Tibial nerve (tissue), 4 donors: ENCODE measurements around the gene KDM2A. TPM values are rescaled to one million over a fixed set of nuclear protein-coding genes. Genes with fewer than 3 reads are reported as not detected.
"Not testable (repeated sequence)": the region's sequence is repeated elsewhere in the genome, so short reads cannot be mapped to it uniquely, and the experiment has no call there.

Experiments
- DNase-seq, 2 donors: peaks; one replicate each; pipeline ENCODE4 v3.0.0-alpha.2; 2019; ENCODE audit warnings: low spot score in 2 of 2
- H3K27ac ChIP-seq, 4 donors: fragments of 200-600 bp; sonication (generic) in 3 of 4; one replicate each; pipeline ENCODE4 v1.5.1; 2017 to 2019; ENCODE audit warnings: mild to moderate bottlenecking in 1 of 4
- H3K27me3 ChIP-seq, 2 donors: fragments of 200-600 bp; sonication (generic) in 1 of 2; one replicate each; pipeline versions ENCODE4 v1.5.1 to v1.6.0; 2017 to 2019
- H3K36me3 ChIP-seq, 3 donors: fragments of 200-600 bp; sonication (generic); one replicate each; pipeline ENCODE4 v1.5.1; 2018 to 2019
- H3K4me1 ChIP-seq, 4 donors: fragments of 200-600 bp; sonication (generic) in 3 of 4; one replicate each; pipeline ENCODE4 v1.5.1; 2017 to 2019
- H3K4me3 ChIP-seq, 4 donors: fragments of 200-600 bp; sonication (generic) in 3 of 4; one replicate each; pipeline ENCODE4 v1.5.1; 2017 to 2019; ENCODE audit warnings: mild to moderate bottlenecking in 1 of 4, moderate library complexity in 1 of 4
- H3K9me3 ChIP-seq, 4 donors: fragments of 200-600 bp; sonication (generic) in 3 of 4; one replicate each; pipeline ENCODE4 v1.5.1; 2017 to 2019
- CTCF ChIP-seq, 5 experiments: fragments of 200-600 bp in 3 of 5; fragments of 450-650 bp in 2 of 5; sonication (generic) in 3 of 5; IDR thresholded peaks; one replicate each; pipeline ENCODE4 v1.5.1; 2016 to 2019; ENCODE audit warnings: antibody characterized with exemption in 5 of 5, mild to moderate bottlenecking in 3 of 5, moderate library complexity in 2 of 5
- EP300 ChIP-seq, 2 donors: sonication (generic); formaldehyde crosslinking; IDR thresholded peaks; one replicate each; pipeline ENCODE4 v1.6.1; 2017; ENCODE audit warnings: antibody characterized with exemption in 2 of 2, mild to moderate bottlenecking in 1 of 2
- POLR2A ChIP-seq, 2 donors: fragments of 450-650 bp; IDR thresholded peaks; one replicate each; pipeline ENCODE4 v1.6.1; 2017; ENCODE audit warnings: antibody characterized with exemption in 2 of 2, mild to moderate bottlenecking in 2 of 2, moderate library complexity in 2 of 2
- WGBS, 2 donors: methylation state at CpG; one replicate each; pipeline ENCODE4 v1.1.5; 2018; 5-methylcytosine and 5-hydroxymethylcytosine counted together
- total RNA-seq, 4 donors: library from RNA; depleted of rRNA; stranded (reverse); fragments of >200 nt; gene quantifications; one replicate each; pipeline ENCODE4 v1.1.0, GENCODE V29; 2016

Gene KDM2A
- total RNA-seq, 4 donors from 2014 or later, result 40.9 to 106 (median 67.4) TPM

GRCh38 chr11:67120881-67121710 lies 2.0 kb downstream of the KDM2A start:
- Histone ChIP-seq H3K9me3 (no peaks in the 10 kb centered on the region), H3K27me3 (no peaks in the 10 kb centered on the region), H3K27ac (peak overlapping the region; percentile 34 to 99 (median 95)), H3K4me3 (peak overlapping the region; percentile 86 to 98 (median 88)), H3K36me3 (peaks cover 0 to 13% (median 0%) of the 10 kb centered on the region in 3 donors), H3K4me1 (peaks cover 0 to 38% (median 14%) of the 10 kb centered on the region in 4 donors)
- DNase-seq, result no peak
- TF ChIP-seq POLR2A (IDR thresholded peaks at IDR 0.05), result no peak
- TF ChIP-seq EP300 (IDR thresholded peaks at IDR 0.05), result peak in 1 of 2 donors; percentile 45
- WGBS, 2 donors, result 8 to 9% methylated on average over 9 of the region's 9 CpGs

DNA sequence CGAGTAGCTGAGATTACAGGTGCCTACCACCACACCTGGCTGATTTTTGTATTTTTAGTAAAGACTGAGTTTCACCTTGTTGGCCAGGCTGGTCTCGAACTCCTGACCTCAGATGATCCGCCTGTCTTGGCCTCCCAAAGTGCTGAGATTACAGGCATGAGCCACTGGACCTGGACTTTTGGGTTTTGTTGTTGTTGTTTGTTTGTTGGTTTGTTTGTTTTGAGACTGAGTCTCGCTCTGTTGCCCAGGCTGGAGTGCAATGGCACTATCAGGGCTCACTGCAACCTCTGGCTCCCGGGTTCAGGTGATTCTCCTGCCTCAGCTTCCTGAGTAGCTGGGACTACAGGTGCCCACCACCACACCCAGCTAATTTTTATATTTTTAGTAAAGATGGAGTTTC lies 4.7 kb downstream of the KDM2A start:
- Histone ChIP-seq H3K36me3 (peaks cover 0 to 29% (median 0%) of the 10 kb centered on the region in 3 donors), H3K4me1 (peaks cover 0 to 47% (median 16%) of the 10 kb centered on the region in 4 donors)
- not testable (repeated sequence) for H3K4me3 ChIP-seq, H3K27ac ChIP-seq, H3K9me3 ChIP-seq, DNase-seq, H3K27me3 ChIP-seq
- WGBS, 2 donors, result 91 to 92% methylated on average over 5 of the region's 5 CpGs

- 87 to 94% methylated on average over 8 of the region's 8 CpGs for WGBS, 2 donors
- H3K27ac ChIP-seq, DNase-seq, H3K4me3 ChIP-seq, H3K9me3 ChIP-seq, H3K27me3 ChIP-seq: not testable (repeated sequence)
- Histone ChIP-seq H3K4me1 (peaks cover 0 to 48% (median 16%) of the 10 kb centered on the region in 4 donors), H3K36me3 (peaks cover 0 to 41% (median 0%) of the 10 kb centered on the region in 3 donors)
Measured at GRCh38 chr11:67126243-67126642, 7.2 kb downstream of the KDM2A start.

GRCh38 chr11:67126986-67127385 lies 7.9 kb downstream of the KDM2A start:
- DNase-seq, result no peak
- no peak overlapping the region for H3K4me3 ChIP-seq
- 70 to 78% methylated on average over 4 of the region's 4 CpGs for WGBS, 2 donors
- TF ChIP-seq POLR2A (IDR thresholded peaks at IDR 0.05), result no peak
- H3K36me3 ChIP-seq, result peaks cover 0 to 47% (median 0%) of the 10 kb centered on the region in 3 donors
- no peaks in the 10 kb centered on the region for H3K27me3 ChIP-seq
- no peak overlapping the region for H3K27ac ChIP-seq
- peaks cover 0 to 41% (median 14%) of the 10 kb centered on the region in 4 donors for H3K4me1 ChIP-seq
- H3K9me3 ChIP-seq, result no peaks in the 10 kb centered on the region

DNA sequence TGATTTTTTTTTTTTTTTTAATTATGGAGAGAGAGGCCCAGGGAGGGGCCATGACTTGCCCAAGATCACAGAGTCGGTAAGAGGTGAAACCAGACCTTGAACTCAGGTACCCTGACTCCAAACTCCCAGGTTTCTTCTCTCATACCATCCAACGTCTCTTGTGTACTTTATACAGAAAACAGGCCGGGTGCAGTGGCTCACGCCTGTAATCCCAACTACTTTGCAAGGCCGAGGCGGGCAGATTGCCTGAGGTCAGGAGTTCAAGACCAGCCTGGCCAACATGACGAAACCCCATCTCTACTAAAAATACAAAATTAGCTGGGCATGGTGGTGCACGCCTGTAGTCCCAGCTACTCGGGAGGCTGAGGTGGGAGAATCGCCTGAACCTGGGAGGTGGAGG lies 11.8 kb downstream of the KDM2A start:
- Histone ChIP-seq H3K36me3 (peaks cover 3 to 74% (median 17%) of the 10 kb centered on the region in 3 donors), H3K4me1 (peaks cover 0 to 18% (median 2%) of the 10 kb centered on the region in 4 donors)
- H3K27ac ChIP-seq, H3K9me3 ChIP-seq, H3K4me3 ChIP-seq, DNase-seq, H3K27me3 ChIP-seq: not testable (repeated sequence)
- WGBS, 2 donors, result 90 to 94% methylated on average over 10 of the region's 10 CpGs

DNA sequence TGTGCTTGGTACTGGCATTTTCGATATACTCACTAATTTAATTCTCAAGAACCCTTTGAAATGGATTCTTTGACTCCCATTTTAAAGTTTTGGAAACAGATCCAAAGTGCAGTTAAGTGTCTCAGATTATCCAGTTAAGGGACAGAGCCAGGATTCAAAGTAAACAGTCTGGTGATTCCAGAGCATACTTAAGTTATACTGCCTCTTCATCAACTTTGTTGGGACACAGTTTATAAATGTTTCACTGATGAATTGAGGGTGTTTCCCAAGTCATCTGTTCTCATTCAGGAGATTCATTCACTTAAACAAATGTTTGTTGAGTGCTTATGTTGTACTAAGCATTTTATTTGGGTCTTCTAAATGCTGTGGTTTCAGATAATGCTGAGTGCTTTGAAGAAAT lies 17.1 kb downstream of the KDM2A start:
- DNase-seq, result no peak
- Histone ChIP-seq H3K27me3 (no peaks in the 10 kb centered on the region), H3K27ac (no peak overlapping the region), H3K4me1 (no peaks in the 10 kb centered on the region), H3K9me3 (no peaks in the 10 kb centered on the region), H3K36me3 (peaks cover 3 to 92% (median 17%) of the 10 kb centered on the region in 3 donors), H3K4me3 (no peak overlapping the region)
- TF ChIP-seq POLR2A (IDR thresholded peaks at IDR 0.05), result no peak
- TF ChIP-seq CTCF (IDR thresholded peaks at IDR 0.05), result no peak
- no peak for TF ChIP-seq EP300 (IDR thresholded peaks at IDR 0.05)
- WGBS, 2 donors, result 95 to 100% methylated on average over 1 of the region's 1 CpG

- no peak overlapping the region for H3K27ac ChIP-seq
- H3K36me3 ChIP-seq, result peaks cover 0 to 85% (median 12%) of the 10 kb centered on the region in 3 donors
- 86 to 91% methylated on average over 4 of the region's 4 CpGs for WGBS, 2 donors
- no peaks in the 10 kb centered on the region for H3K9me3 ChIP-seq
- DNase-seq, result no peak
- no peaks in the 10 kb centered on the region for H3K27me3 ChIP-seq
- no peak overlapping the region for H3K4me3 ChIP-seq
- no peaks in the 10 kb centered on the region for H3K4me1 ChIP-seq
- TF ChIP-seq POLR2A (IDR thresholded peaks at IDR 0.05), result no peak
- no peak for TF ChIP-seq EP300 (IDR thresholded peaks at IDR 0.05)
- TF ChIP-seq CTCF (IDR thresholded peaks at IDR 0.05), result no peak
Measured at GRCh38 chr11:67138922-67139321, 19.9 kb downstream of the KDM2A start.
